ENCODE results near the gene TMEM126A. TPM values are rescaled to one million over a fixed set of nuclear protein-coding genes. Genes with fewer than 3 reads are reported as not detected.

TMEM126A gene
- total RNA-seq, 1 donor from 2014 or later, result 22.7 TPM

DNA sequence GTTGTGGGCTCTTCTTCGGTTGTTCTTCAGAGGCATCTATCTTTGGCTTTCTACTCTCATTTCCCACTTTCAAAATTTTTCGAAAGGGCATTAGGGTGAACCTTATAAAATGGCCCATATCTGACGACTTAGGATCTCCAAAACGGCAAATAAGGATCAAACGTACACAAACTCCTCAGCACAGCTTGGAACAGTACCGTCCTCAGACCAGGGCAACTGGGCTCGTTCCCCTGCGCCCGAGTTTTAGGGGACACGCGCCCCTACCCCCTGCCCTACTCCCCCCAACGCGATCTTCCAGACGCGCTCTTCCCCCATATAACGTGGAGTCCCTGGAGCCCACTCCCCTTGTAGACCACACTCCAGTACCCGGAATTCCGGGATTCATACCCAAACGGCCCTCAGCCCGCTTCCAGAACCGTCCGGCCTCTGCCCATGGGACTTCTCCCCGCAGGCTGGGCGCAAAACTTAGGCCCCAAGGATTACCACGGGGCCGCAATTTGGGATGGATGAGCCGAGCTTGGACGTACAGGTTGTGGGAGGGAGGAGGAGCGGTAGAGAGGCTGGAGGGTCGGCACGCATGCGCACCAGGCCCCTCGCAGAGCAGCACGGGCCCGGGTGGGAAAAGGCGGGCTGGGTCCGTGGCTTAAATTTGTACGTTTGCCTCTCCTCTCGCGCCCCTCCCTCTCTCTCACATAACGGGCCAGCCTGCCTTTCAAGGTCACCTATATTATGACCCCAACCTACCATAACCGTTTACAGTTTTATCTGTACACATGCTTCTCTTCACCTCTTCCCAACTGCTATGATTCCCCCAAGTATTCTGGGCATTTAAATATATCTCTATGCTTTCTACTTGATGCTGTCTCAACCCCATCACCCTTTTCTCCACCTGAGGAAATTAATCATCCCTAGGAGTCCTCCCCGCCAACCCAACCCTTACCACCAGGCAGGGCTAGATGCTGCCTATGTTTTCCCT is 34.9 kb downstream of the TMEM126A start:
- H3K27me3 Mint-ChIP-seq, result no peaks in the 10 kb centered on the region
- H3K4me3 Mint-ChIP-seq, result no peak overlapping the region
- DNase-seq (ENCODE audit: extremely low spot score, unreplicated experiment), result no peak
- no peak overlapping the region for H3K27ac Mint-ChIP-seq
- peaks cover 6% of the 10 kb centered on the region for H3K4me1 Mint-ChIP-seq (ENCODE audit: unreplicated experiment)
- no peaks in the 10 kb centered on the region for H3K9me3 Mint-ChIP-seq
- TF ChIP-seq, protein P1, sequence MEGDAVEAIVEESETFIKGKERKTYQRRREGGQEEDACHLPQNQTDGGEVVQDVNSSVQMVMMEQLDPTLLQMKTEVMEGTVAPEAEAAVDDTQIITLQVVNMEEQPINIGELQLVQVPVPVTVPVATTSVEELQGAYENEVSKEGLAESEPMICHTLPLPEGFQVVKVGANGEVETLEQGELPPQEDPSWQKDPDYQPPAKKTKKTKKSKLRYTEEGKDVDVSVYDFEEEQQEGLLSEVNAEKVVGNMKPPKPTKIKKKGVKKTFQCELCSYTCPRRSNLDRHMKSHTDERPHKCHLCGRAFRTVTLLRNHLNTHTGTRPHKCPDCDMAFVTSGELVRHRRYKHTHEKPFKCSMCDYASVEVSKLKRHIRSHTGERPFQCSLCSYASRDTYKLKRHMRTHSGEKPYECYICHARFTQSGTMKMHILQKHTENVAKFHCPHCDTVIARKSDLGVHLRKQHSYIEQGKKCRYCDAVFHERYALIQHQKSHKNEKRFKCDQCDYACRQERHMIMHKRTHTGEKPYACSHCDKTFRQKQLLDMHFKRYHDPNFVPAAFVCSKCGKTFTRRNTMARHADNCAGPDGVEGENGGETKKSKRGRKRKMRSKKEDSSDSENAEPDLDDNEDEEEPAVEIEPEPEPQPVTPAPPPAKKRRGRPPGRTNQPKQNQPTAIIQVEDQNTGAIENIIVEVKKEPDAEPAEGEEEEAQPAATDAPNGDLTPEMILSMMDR (conservative IDR thresholded peaks at IDR 0.05), result no peak
- H3K36me3 Mint-ChIP-seq, result no peaks in the 10 kb centered on the region

DNA sequence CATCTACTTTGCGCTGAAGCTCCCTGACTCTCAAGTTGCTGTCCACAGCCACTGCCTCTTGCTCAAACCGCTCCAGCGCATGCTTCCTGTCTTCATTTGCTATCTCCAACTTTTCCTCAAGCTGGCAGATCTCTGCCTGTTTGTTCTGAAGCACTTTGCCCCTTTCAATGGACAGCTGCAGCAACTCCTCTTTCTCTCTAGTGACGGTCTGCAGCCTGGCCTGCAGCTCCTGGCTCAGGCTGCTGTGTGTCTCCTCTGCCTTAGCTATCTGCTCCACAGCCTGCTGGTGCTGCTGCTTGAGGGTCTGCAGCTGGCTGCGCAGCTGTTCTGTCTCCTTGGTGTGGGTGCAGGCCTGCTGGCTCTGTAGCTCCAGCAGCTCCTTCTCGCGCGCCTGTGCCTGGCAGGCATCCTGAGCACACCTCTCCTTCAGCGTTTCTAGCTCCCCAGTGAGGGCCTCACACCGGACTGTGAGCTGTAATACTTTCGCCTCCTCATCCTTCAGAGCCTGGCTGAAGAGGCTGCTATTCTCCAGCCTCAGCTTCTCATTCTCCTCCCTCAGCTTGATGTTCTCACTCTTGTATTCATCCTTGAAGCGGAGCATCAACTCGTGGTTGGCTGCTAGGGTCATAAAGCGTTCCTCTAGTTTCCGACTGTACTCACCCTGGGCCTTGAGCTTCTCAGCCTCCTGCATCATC is 37.5 kb downstream of the TMEM126A start:
- DNase-seq (ENCODE audit: extremely low spot score, unreplicated experiment), result no peak
- Mint-ChIP-seq H3K36me3 (no peaks in the 10 kb centered on the region), H3K9me3 (no peaks in the 10 kb centered on the region), H3K4me3 (peak overlapping the region; percentile 31), H3K4me1 (ENCODE audit: unreplicated experiment) (peaks cover 6% of the 10 kb centered on the region), H3K27ac (peak overlapping the region; percentile 15), H3K27me3 (no peaks in the 10 kb centered on the region)
- TF ChIP-seq, protein P1 (conservative IDR thresholded peaks at IDR 0.05), result no peak

DNA sequence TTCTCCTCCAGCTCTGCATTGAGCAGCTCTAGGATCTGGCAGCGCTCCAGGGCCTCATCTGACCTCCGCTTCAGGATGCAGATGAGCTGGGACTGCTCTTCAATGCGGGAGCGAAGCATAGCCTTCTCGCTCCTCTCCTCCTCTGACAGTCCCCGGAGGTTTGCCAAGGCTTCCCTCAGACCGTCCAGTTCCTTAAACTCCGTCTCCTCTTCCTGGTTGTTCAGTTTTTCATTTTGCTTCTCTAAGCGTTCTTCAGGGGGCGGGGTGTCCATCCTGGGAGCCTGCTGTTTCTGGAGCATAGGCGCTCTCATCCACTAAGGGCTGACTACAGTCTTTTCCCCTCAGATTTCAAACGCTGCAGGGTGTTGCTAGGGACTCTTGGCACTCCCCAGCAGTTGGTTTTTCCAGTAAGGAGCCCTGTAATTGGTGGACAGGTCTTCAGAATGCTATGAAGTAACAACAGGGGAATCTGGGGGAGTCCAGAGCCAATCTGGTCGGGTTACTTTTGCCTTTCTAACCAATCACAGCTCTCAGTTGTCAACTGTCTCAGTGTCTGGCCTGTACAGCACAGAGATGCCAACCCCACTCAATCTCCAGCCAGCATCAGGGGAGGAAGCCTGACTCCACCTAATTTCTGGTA is 38.2 kb downstream of the TMEM126A start, which contains the start of gene CCDC89:
Gene CCDC89, minus strand, starts transcription at position 376 of the 640 bp plus-strand sequence. Its CDS starts 65 bp downstream, at position 311.
- no peaks in the 10 kb centered on the region for H3K36me3 Mint-ChIP-seq
- H3K4me3 Mint-ChIP-seq, result peak within 1 kb of the TSS; percentile 31
- peaks cover 6% of the 10 kb centered on the region for H3K4me1 Mint-ChIP-seq (ENCODE audit: unreplicated experiment)
- H3K27me3 Mint-ChIP-seq, result no peaks in the 10 kb centered on the region
- TF ChIP-seq, protein P1 (conservative IDR thresholded peaks at IDR 0.05), result no peak
- peak within 1 kb of the TSS; percentile 15 for H3K27ac Mint-ChIP-seq
- H3K9me3 Mint-ChIP-seq, result no peaks in the 10 kb centered on the region
- no peak for DNase-seq (ENCODE audit: extremely low spot score, unreplicated experiment)

DNA sequence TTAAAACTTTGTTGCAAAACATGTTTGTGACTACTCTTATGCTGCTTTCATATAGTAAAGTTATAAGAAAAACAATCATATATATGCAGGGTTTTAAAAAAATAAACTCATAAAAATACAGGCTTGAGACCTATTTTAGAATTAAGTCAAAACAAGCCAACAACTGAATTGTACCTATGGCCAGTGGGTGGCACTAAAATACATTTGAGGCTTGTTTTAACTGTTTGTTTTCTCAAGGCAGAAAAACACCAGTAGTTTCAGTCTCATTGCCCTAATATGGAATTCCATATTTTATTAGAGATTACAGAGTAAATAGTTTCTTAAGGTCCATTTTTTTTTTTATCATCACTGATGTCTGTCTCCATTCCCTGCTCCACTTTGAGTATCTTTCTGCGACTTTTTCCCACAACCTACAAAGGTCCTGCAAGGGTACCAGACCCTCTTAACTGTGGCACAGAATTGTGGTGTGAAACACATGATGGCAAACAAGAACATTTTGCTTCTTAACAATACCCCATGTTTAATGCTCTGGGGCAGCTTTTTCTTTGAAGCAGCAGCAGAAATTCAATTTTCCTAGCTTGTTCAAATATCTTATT is 46.7 kb downstream of the TMEM126A start:
- no peak overlapping the region for H3K27ac Mint-ChIP-seq
- no peaks in the 10 kb centered on the region for H3K27me3 Mint-ChIP-seq
- no peak for DNase-seq (ENCODE audit: extremely low spot score, unreplicated experiment)
- TF ChIP-seq, protein P1 (conservative IDR thresholded peaks at IDR 0.05), result peak; percentile 66
- H3K36me3 Mint-ChIP-seq, result peaks cover 3% of the 10 kb centered on the region
- H3K4me3 Mint-ChIP-seq, result no peak overlapping the region
- H3K9me3 Mint-ChIP-seq, result no peaks in the 10 kb centered on the region
- H3K4me1 Mint-ChIP-seq (ENCODE audit: unreplicated experiment), result peaks cover under 1% of the 10 kb centered on the region

DNA sequence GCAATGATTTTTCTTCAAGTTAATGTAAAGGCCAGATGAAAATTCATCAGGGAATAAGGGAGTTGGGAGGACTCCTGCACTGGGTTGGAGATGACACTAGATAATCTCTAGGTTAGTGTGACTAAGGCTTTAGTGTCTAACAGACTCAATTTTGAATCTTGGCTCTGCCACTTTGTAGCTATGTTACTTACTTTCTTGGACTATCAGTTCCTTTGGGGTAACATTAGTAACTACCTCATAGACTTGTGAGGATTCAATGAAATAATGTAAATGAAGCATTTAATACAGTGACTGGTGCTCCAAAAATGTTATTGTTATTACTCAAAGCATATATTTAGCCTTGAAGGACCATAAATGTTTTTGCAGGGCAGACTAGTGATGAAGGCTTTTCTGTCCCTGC is 47.8 kb downstream of the TMEM126A start:
- no peaks in the 10 kb centered on the region for H3K27me3 Mint-ChIP-seq
- DNase-seq (ENCODE audit: extremely low spot score, unreplicated experiment), result no peak
- TF ChIP-seq, protein P1 (conservative IDR thresholded peaks at IDR 0.05), result no peak
- H3K36me3 Mint-ChIP-seq, result peaks cover 3% of the 10 kb centered on the region
- H3K27ac Mint-ChIP-seq, result no peak overlapping the region
- no peaks in the 10 kb centered on the region for H3K9me3 Mint-ChIP-seq
- H3K4me1 Mint-ChIP-seq (ENCODE audit: unreplicated experiment), result peaks cover 7% of the 10 kb centered on the region
- H3K4me3 Mint-ChIP-seq, result no peak overlapping the region

Data from type B pancreatic cell (in vitro differentiated cells).